Retinal pigment epithelial cell (primary cell): Measurements from ENCODE around the gene PLXNA4.

Experiments used
- DNase-seq: peaks from one replicate; pipeline ENCODE4 v3.0.0-alpha.2; 2010; ENCODE audit warnings: low read depth
- H3K4me3 ChIP-seq: 2 replicates; pipeline ENCODE4 v1.5.1; 2011; ENCODE audit warnings: mild to moderate bottlenecking, low read length, control low read depth, moderate library complexity
- TF ChIP-seq, protein P1 (sequence below): conservative IDR thresholded peaks from 2 replicates; pipeline ENCODE4 v1.5.1; 2011; ENCODE audit warnings: low read depth, low read length, control low read depth, inconsistent platforms

PLXNA4 gene

DNA sequence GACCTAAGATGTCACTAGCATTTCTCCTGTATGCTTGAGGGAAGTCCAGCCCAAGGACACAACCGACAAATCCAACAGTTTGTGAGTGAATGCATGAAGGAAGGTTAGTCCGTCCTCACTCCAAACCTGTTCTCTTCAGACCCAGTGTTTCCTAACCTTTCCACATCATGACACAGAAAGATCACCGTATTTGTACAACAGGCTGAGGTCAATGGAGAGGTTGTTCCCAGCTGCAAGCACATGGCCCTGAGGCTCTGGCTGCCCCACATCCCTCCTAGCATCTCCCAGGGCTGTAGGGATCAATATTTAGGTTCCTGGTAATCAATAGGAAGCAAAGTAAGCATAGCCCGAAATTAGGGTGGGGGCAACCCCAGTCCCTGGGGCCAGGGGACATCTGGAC lies 227.9 kb downstream of the PLXNA4 start:
- DNase-seq, result no peak
- H3K4me3 ChIP-seq, result no peak overlapping the region
- TF ChIP-seq, protein P1, sequence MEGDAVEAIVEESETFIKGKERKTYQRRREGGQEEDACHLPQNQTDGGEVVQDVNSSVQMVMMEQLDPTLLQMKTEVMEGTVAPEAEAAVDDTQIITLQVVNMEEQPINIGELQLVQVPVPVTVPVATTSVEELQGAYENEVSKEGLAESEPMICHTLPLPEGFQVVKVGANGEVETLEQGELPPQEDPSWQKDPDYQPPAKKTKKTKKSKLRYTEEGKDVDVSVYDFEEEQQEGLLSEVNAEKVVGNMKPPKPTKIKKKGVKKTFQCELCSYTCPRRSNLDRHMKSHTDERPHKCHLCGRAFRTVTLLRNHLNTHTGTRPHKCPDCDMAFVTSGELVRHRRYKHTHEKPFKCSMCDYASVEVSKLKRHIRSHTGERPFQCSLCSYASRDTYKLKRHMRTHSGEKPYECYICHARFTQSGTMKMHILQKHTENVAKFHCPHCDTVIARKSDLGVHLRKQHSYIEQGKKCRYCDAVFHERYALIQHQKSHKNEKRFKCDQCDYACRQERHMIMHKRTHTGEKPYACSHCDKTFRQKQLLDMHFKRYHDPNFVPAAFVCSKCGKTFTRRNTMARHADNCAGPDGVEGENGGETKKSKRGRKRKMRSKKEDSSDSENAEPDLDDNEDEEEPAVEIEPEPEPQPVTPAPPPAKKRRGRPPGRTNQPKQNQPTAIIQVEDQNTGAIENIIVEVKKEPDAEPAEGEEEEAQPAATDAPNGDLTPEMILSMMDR, result no peak

DNA sequence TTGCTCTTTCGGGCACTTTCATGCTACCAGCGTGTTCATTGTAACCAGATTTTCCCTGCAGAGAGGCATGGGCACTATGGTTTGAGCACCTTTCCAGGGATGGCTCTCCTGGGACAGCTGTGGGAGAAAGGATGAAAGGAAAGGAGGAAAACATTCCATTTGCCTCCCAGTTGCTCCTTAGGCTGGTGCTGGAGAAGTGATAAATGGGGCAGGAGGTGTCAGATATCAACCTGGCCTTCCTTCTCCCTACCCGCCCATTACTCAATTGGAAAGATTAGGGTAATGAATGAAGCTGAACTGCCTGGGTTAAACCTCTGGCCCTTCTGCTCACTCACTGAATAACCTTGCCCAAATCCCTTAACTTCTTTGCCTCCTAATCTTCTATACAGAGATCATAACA lies 228.4 kb downstream of the PLXNA4 start:
- DNase-seq, result no peak
- H3K4me3 ChIP-seq, result no peak overlapping the region
- TF ChIP-seq, protein P1, result no peak

DNA sequence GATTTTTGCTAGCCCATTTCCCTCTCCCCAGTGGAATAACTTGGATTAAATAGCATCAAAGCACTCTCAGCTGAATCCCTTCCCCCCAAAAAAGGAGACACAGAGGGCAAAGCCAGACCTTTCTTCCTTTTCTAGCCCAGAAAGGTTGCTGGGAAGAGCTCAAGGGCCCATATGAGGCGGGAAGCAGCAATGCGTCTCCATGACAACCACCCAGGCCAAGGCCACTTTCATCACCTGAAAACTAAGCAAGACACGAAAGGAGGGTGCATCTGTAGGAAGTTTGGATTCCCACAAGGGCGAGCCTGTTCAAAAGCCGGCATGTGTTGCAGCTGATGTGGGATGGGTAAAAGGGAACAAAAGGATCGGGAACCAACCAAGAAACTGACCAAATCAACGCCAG lies 229.1 kb downstream of the PLXNA4 start:
- H3K4me3 ChIP-seq, result no peak overlapping the region
- DNase-seq, result no peak
- TF ChIP-seq, protein P1, result no peak

DNA sequence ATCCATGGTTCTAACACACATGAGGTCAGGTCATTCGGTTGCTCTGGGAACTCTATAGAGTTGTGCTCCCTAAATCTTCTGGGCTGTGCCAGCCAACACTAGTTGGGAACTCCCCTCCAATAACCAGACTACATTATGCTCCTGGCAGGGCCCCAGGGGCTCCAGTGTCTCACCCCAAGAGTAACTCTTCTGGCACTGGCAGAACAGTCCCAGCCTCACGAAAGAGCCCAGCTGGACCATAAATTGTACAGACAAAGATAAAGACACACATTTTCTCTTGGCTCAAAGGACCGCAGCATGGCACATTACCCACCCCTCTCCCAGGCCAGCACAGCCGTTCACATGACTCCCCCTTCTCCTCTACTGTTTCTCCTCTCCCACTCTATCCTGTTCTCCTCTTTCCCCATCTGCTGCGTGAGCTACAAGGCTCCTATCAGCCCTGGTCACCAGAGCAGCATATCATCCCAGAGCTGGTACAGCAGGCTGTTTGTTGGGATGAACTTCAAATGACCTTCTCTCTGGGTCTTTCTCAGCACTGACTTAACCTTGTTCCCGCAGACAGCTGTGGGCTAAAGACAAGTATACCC lies 230.6 kb downstream of the PLXNA4 start:
- no peak for DNase-seq

DNA sequence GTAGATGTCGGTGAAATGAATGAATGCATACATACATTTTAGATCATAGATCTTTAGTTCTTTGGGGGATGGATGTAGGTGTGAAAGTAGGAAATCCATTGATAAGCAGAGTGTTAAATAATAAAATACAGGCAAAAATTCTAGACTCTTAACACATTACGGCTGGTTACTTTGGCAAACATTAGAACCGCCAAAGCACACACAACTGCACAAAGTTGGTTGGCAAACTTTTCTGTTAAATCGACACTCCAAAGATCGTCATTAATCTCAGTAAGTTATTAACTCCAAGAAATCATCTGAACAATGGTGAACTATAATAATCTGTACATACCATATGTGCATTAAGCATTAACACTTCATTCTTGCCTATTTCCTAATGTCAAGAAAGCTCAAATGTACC lies 231.2 kb downstream of the PLXNA4 start:
- DNase-seq, result no peak
- no peak overlapping the region for H3K4me3 ChIP-seq
- TF ChIP-seq, protein P1, result no peak

More for the DNA sequence above, 230.6 kb downstream of the PLXNA4 start:
- TF ChIP-seq, protein P1, result no peak
- H3K4me3 ChIP-seq, result no peak overlapping the region

DNA sequence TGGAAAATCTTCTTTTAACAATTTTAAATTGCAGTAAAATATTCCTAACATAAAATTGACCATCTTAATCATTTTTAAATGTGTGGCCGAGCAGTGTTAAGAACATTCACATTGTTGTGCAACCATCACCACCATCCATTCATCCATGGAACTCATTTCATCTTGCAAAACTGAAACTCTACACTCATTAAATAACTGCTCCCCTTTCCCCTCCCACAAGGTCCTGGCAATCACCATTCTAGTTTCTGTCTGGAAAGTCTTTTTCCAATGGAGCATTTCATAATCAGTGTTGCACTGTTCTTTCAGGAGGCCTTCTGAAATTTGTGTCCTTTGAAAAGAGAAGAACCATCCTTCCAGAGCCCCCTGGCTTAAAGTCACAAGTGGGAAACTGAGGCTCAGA lies 233.1 kb downstream of the PLXNA4 start:
- no peak overlapping the region for H3K4me3 ChIP-seq
- DNase-seq, result no peak
- TF ChIP-seq, protein P1, result no peak

DNA sequence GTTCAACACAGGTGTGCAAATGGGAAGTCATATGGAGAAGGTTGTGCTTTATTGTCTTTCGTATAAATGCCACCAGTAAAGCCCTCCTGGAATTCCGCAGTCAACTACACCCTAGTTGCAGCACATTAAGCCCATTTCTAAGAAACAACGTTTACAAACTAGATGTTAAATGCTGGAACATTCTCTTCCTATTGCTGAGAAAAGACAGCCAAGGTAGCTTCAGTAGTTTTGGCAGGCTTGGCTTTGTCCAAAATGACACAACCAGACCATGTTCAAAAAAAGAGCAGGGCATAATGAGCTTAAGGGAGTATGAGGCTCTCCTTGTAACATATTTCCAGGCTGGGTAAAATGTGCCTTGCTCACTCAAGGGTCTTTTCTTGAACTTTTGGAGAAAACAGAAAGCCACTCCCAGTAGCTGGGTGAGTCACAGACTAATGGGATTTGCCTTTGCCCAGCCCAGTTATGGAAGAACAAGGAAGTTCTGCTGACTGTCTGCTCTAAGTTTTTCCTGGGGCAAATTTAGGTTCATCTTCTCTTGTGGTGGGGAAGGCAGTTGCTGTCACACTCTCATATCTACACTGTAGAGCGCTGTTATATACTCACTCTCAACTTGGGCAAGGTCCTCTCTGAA lies 238.7 kb downstream of the PLXNA4 start:
- no peak overlapping the region for H3K4me3 ChIP-seq
- TF ChIP-seq, protein P1, result no peak
- DNase-seq, result no peak
